H1 (cell line): Measurements from ENCODE around the gene EGFLAM. TPM values are rescaled to one million over a fixed set of nuclear protein-coding genes. Genes with fewer than 3 reads are reported as not detected.

ENCODE experiments used
- CTCF ChIA-PET: fragments of 300-600 bp; sonication (Branson Sonifier 250); formaldehyde crosslinking; loops from one replicate; lab custom pipeline; 2021; ENCODE audit not compliant: partially characterized antibody; lab: Charles Lee
- POLR2A ChIA-PET: fragments of 300-600 bp; sonication (Branson Sonifier 250); formaldehyde crosslinking; loops from one replicate; lab custom pipeline; 2021; ENCODE audit warnings: inconsistent platforms; ENCODE audit not compliant: partially characterized antibody; lab: Charles Lee
- DNase-seq, 2 experiments: peaks; one replicate each; pipeline versions ENCODE4 v3.0.0 to v3.0.0-alpha.2; 2010 to 2022; ENCODE audit warnings: low spot score in 2 of 2, low read depth in 1 of 2, mixed read lengths in 1 of 2
- FAIRE-seq: peaks from 2 replicates; lab custom pipeline; 2011; peaks lifted over from hg19 to GRCh38; lab: Jason Lieb, UNC
- H2AFZ ChIP-seq: 2 replicates; pipeline ENCODE4 v1.8.1; 2012; ENCODE audit warnings: low read length, inconsistent platforms
- H2AK5ac ChIP-seq: 2 replicates; pipeline ENCODE4 v1.6.1; 2013; ENCODE audit warnings: low read depth, low read length
- H2BK120ac ChIP-seq: replicated peaks from 2 replicates; pipeline ENCODE3; 2013; ENCODE audit warnings: low read depth, low read length, inconsistent platforms
- H2BK12ac ChIP-seq: 2 replicates; pipeline ENCODE4 v1.6.1; 2013; ENCODE audit warnings: low read depth, low read length
- H2BK15ac ChIP-seq: 2 replicates; pipeline ENCODE4 v1.6.1; 2013; ENCODE audit warnings: low read length
- H2BK20ac ChIP-seq: 2 replicates; pipeline ENCODE4 v1.6.1; 2013; ENCODE audit warnings: low read length
- H2BK5ac ChIP-seq: 2 replicates; pipeline ENCODE4 v1.6.1; 2013; ENCODE audit warnings: low read depth, low read length
- H3K14ac ChIP-seq: 2 replicates; pipeline ENCODE4 v1.6.1; 2013; ENCODE audit warnings: inconsistent platforms; ENCODE audit not compliant: insufficient read length
- H3K18ac ChIP-seq: 2 replicates; pipeline ENCODE4 v1.6.1; 2013; ENCODE audit warnings: low read length; ENCODE audit errors: extremely low read depth
- H3K23ac ChIP-seq: 2 replicates; pipeline ENCODE4 v1.6.1; 2013; ENCODE audit warnings: inconsistent platforms; ENCODE audit not compliant: insufficient read length
- H3K23me2 ChIP-seq: 2 replicates; pipeline ENCODE4 v1.6.1; 2013; ENCODE audit warnings: low read depth, low read length
- H3K27ac ChIP-seq: 2 replicates; pipeline ENCODE4 v1.6.1; 2011; ENCODE audit warnings: low read depth, low read length, inconsistent platforms
- H3K27me3 ChIP-seq, 4 experiments: replicated peaks in 1 of 4; 1 replicate in 1 of 4; 2 replicates in 3 of 4; pipeline versions ENCODE4 v1.6.1 to v1.8.1; 2011 to 2013; ENCODE audit warnings: low read length in 3 of 4, mild to moderate bottlenecking in 3 of 4, inconsistent platforms in 2 of 4, mixed read lengths in 2 of 4, moderate library complexity in 1 of 4; ENCODE audit not compliant: control insufficient read depth in 3 of 4, insufficient read depth in 3 of 4; ENCODE audit errors: extremely low read depth in 1 of 4
- H3K36me3 ChIP-seq, 4 experiments: 2 replicates each; pipeline versions ENCODE4 v1.6.1 to v1.8.1; 2011 to 2013; ENCODE audit warnings: mild to moderate bottlenecking in 4 of 4, low read length in 3 of 4, moderate library complexity in 2 of 4, control low read depth in 1 of 4, inconsistent platforms in 1 of 4; ENCODE audit not compliant: insufficient read depth in 4 of 4, control insufficient read depth in 2 of 4
- H3K4ac ChIP-seq: replicated peaks from 2 replicates; pipeline ENCODE3; 2013; ENCODE audit warnings: low read length, low read depth, mixed read lengths, inconsistent platforms; ENCODE audit not compliant: insufficient read length
- H3K4me1 ChIP-seq, 4 experiments: replicated peaks in 1 of 4; 1 replicate in 1 of 4; 2 replicates in 3 of 4; pipeline versions ENCODE4 v1.6.1 to v1.8.1; 2011 to 2013; ENCODE audit warnings: low read length in 3 of 4, inconsistent platforms in 2 of 4, mixed read lengths in 1 of 4; ENCODE audit not compliant: insufficient read depth in 4 of 4, control insufficient read depth in 3 of 4
- H3K4me2 ChIP-seq, 2 experiments: 2 replicates each; pipeline versions ENCODE4 v1.6.1 to v1.8.1; 2011 to 2013; ENCODE audit warnings: low read depth in 2 of 2, low read length in 2 of 2, control low read depth in 1 of 2, inconsistent platforms in 1 of 2, mild to moderate bottlenecking in 1 of 2; ENCODE audit not compliant: insufficient read depth in 1 of 2
- H3K4me3 ChIP-seq, 4 experiments: fragments of 200-600, 300-600 bp in 1 of 4; sonication (generic), shearing (Covaris generic), sonication (Bioruptor Twin) in 1 of 4; 2 replicates each; pipeline versions ENCODE4 v1.5.1 to v1.8.1; 2011 to 2016; ENCODE audit warnings: low read length in 4 of 4, low read depth in 3 of 4, control low read depth in 2 of 4, inconsistent platforms in 2 of 4, mild to moderate bottlenecking in 2 of 4, mixed read lengths in 1 of 4, moderate library complexity in 1 of 4; ENCODE audit not compliant: insufficient read depth in 2 of 4; ENCODE audit errors: extremely low read depth in 1 of 4
- H3K56ac ChIP-seq: replicated peaks from 2 replicates; pipeline ENCODE3; 2013; ENCODE audit warnings: low read depth, mild to moderate bottlenecking, mixed read lengths, low read length, inconsistent platforms; ENCODE audit not compliant: insufficient read length
- H3K79me1 ChIP-seq: 2 replicates; pipeline ENCODE4 v1.6.1; 2013; ENCODE audit warnings: low read depth, low read length, control low read depth
- H3K79me2 ChIP-seq, 2 experiments: 2 replicates each; pipeline versions ENCODE4 v1.6.1 to v1.8.1; 2012 to 2013; ENCODE audit warnings: low read length in 2 of 2, mild to moderate bottlenecking in 2 of 2, inconsistent platforms in 1 of 2; ENCODE audit not compliant: insufficient read depth in 2 of 2, control insufficient read depth in 1 of 2
- H3K9ac ChIP-seq, 4 experiments: replicated peaks in 1 of 4; 1 replicate in 1 of 4; 2 replicates in 3 of 4; pipeline versions ENCODE4 v1.6.1 to v1.8.1; 2011 to 2013; ENCODE audit warnings: low read depth in 3 of 4, low read length in 3 of 4, control low read depth in 2 of 4, mild to moderate bottlenecking in 2 of 4, moderate library complexity in 2 of 4, inconsistent platforms in 1 of 4; ENCODE audit errors: extremely low read depth in 1 of 4
- H3K9me3 ChIP-seq, 2 experiments: 2 replicates each; pipeline versions ENCODE4 v1.6.1 to v1.8.1; 2012 to 2013; ENCODE audit warnings: mild to moderate bottlenecking in 2 of 2, moderate library complexity in 2 of 2, control low read depth in 1 of 2, inconsistent platforms in 1 of 2, low read depth in 1 of 2, low read length in 1 of 2, mixed read lengths in 1 of 2; ENCODE audit not compliant: insufficient read depth in 2 of 2
- H4K20me1 ChIP-seq, 2 experiments: replicated peaks in 1 of 2; 2 replicates each; pipeline versions ENCODE3 to v1.8.1; 2011 to 2013; ENCODE audit warnings: inconsistent platforms in 2 of 2, low read length in 2 of 2, mild to moderate bottlenecking in 1 of 2; ENCODE audit not compliant: insufficient read depth in 2 of 2, control insufficient read depth in 1 of 2
- H4K5ac ChIP-seq: 2 replicates; pipeline ENCODE4 v1.6.1; 2013; ENCODE audit warnings: low read length, low read depth, mixed read lengths, inconsistent platforms; ENCODE audit not compliant: insufficient read length
- H4K8ac ChIP-seq: 2 replicates; pipeline ENCODE4 v1.8.0; 2013; ENCODE audit warnings: mild to moderate bottlenecking, moderate library complexity, low read length, inconsistent platforms; ENCODE audit not compliant: insufficient read depth; ENCODE audit errors: extremely low read depth
- H4K91ac ChIP-seq: replicated peaks from 2 replicates; pipeline ENCODE3; 2013; ENCODE audit warnings: low read length, mixed read lengths, inconsistent platforms; ENCODE audit not compliant: insufficient read length
- GABPA ChIP-seq: IDR thresholded peaks from 2 replicates; pipeline ENCODE4 v1.6.1; 2011; ENCODE audit warnings: mild to moderate bottlenecking, low read length, moderate library complexity, borderline replicate concordance; ENCODE audit not compliant: insufficient read depth
- WGBS, 2 experiments: shearing (Covaris generic) in 1 of 2; methylation state at CpG; one replicate each; pipeline versions ENCODE4 v1.1.6 to v1.1.7; 2013 to 2015; ENCODE audit warnings: low lambda C conversion rate in 2 of 2, mixed read lengths in 2 of 2, inconsistent platforms in 1 of 2, low coverage in 1 of 2, missing lambda C conversion rate in 1 of 2; ENCODE audit not compliant: insufficient replicate concordance in 2 of 2, insufficient coverage in 1 of 2, insufficient read length in 1 of 2; ENCODE audit errors: extremely low coverage in 1 of 2, missing lambda C conversion rate in 1 of 2; 5-methylcytosine and 5-hydroxymethylcytosine counted together
- polyA plus RNA-seq, 7 experiments: library from polyadenylated mRNA; depleted of rRNA in 3 of 7; stranded (reverse) in 5 of 7; unstranded in 2 of 7; fragments of >200 nt in 5 of 7; fragments of 200-250 nt in 2 of 7; gene quantifications; 1 replicate in 5 of 7; 2 replicates in 1 of 7; 4 replicates in 1 of 7; pipeline versions ENCODE4 v1.2.1 to v1.2.3, GENCODE V29; 2011 to 2013; ENCODE audit warnings: missing spikeins in 2 of 7, mixed read lengths in 2 of 7
- total RNA-seq: library from RNA; stranded (reverse); fragmentation: NEBNext Ultra II Directional; extraction: Animal tissue kit (Norgen Biotek cat#: 25700); gene quantifications from 2 replicates; pipeline ENCODE4 v1.2.1, GENCODE V29; 2021

The EGFLAM gene
- total and polyA plus RNA-seq, 2 of the 8 experiments (the other 6 are each of a cell fraction or from before 2014, with no cell fraction given) = 0.20 to 0.24 TPM

- Histone ChIP-seq H3K18ac (no peak overlapping the region), H4K91ac (no peak overlapping the region), H2BK20ac (no peak overlapping the region), H2BK15ac (no peak overlapping the region), H3K9ac (no peak overlapping the region), H3K9me3 (no peaks in the 10 kb centered on the region), H3K4me1 (no peaks in the 10 kb centered on the region), H3K27me3 (no peaks in the 10 kb centered on the region), H3K4me2 (no peak overlapping the region), H3K36me3 (no peaks in the 10 kb centered on the region), H3K23me2 (peaks cover 1% of the 10 kb centered on the region; the same call in 1 of the 2 replicates), H3K56ac (no peak overlapping the region), H2AFZ (no peak overlapping the region), H3K27ac (no peak overlapping the region), H3K14ac (no peak overlapping the region), H2AK5ac (no peak overlapping the region), H4K5ac (no peak overlapping the region), H3K79me1 (no peaks in the 10 kb centered on the region), H2BK5ac (no peak overlapping the region), H2BK120ac (no peak overlapping the region), H2BK12ac (no peak overlapping the region), H4K20me1 (no peaks in the 10 kb centered on the region), H3K79me2 (no peaks in the 10 kb centered on the region), H3K4ac (no peak overlapping the region), H3K4me3 (no peak overlapping the region), H4K8ac (no peak overlapping the region), H3K23ac (no peak overlapping the region)
- no peak for FAIRE-seq
- WGBS, 2 experiments = 92% methylated on average over 3 of the region's 3 CpGs; no CpG with 5 or more reads in 1 of the 2 experiments
- DNase-seq = no peak
- ChIA-PET POLR2A (no interaction called here), CTCF (interaction anchor here (0.7 to 2.3 kb wide), 11 partner anchors 11 to 634 kb away, joined by 3 to 14 read pairs (median 3); no protein-coding TSS in a partner anchor)
- TF ChIP-seq GABPA = no peak
These were observed 195.1 kb downstream of the EGFLAM start for GRCh38 chr5:38453506-38453905.
